ENCODE data around the gene POLR3G. TPM values are rescaled to one million over a fixed set of nuclear protein-coding genes. Genes with fewer than 3 reads are reported as not detected.

POLR3G gene
- total and polyA plus RNA-seq, 2 donors from 2014 or later: 1.0 to 1.5 TPM

GRCh38 chr5:90438100-90438499, 36.6 kb upstream of the POLR3G start:
- intact Hi-C loops (cut with DNase I): no loop called here
- FAIRE-seq (no peak), DNase-seq (no peak)
- no peak overlapping the region for H3K9ac ChIP-seq (ENCODE audit: low read length in 3 of 3)
- TF ChIP-seq CTCF (IDR thresholded peaks at IDR 0.05; ENCODE audit: borderline replicate concordance, extremely low read depth, insufficient read depth): no peak
- H3K9me3 ChIP-seq (ENCODE audit: control insufficient read depth in 2 of 3, insufficient read depth in 1 of 3, low read length in 3 of 3): no peaks in the 10 kb centered on the region
- no peak overlapping the region for H3K4me3 ChIP-seq (ENCODE audit: low read length in 3 of 3)
- no peaks in the 10 kb centered on the region for H3K36me3 ChIP-seq (ENCODE audit: control insufficient read depth in 2 of 3, insufficient read depth in 3 of 3, low read length in 3 of 3)
- no peak overlapping the region for H3K27ac ChIP-seq (ENCODE audit: low read depth in 2 of 2, low read length in 2 of 2)
- no peaks in the 10 kb centered on the region for H3K4me1 ChIP-seq (ENCODE audit: control insufficient read depth in 2 of 3, insufficient read depth in 2 of 3, low read depth in 1 of 3, low read length in 3 of 3)
- H3K27me3 ChIP-seq (ENCODE audit: control insufficient read depth, insufficient read depth, low read length): no peaks in the 10 kb centered on the region

GRCh38 chr5:90440644-90441043, 34.0 kb upstream of the POLR3G start:
- Histone ChIP-seq H3K27me3 (ENCODE audit: control insufficient read depth, insufficient read depth, low read length) (no peaks in the 10 kb centered on the region), H3K36me3 (ENCODE audit: control insufficient read depth in 2 of 3, insufficient read depth in 3 of 3, low read length in 3 of 3) (no peaks in the 10 kb centered on the region), H3K4me1 (ENCODE audit: control insufficient read depth in 2 of 3, insufficient read depth in 2 of 3, low read depth in 1 of 3, low read length in 3 of 3) (no peaks in the 10 kb centered on the region), H3K27ac (ENCODE audit: low read depth in 2 of 2, low read length in 2 of 2) (no peak overlapping the region), H3K9me3 (ENCODE audit: control insufficient read depth in 2 of 3, insufficient read depth in 1 of 3, low read length in 3 of 3) (no peaks in the 10 kb centered on the region), H3K4me3 (ENCODE audit: low read length in 3 of 3) (no peak overlapping the region), H3K9ac (ENCODE audit: low read length in 3 of 3) (no peak overlapping the region)
- DNase-seq: no peak
- intact Hi-C loops (cut with DNase I): no loop called here
- TF ChIP-seq CTCF (IDR thresholded peaks at IDR 0.05; ENCODE audit: borderline replicate concordance, extremely low read depth, insufficient read depth): no peak
- no peak for FAIRE-seq

DNA sequence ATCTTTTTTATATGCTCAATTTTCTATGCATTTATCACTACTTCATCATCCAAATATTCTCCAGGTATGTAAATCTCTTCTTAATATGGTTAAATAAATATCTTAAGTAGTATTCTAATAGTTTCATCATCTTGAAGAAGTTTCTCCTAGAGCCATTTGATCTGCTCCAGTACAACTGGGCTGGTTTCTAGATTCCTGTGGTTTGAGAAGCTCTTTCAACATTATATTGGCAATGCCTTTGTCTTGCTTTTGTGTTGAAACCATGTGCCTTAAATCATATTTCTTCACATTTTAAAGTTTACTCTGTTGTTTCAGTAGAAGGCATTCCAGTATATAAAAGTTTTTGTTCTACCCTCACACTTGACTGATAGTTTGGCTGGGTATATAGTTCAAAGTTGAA, 27.7 kb upstream of the POLR3G start:
- Histone ChIP-seq H3K4me1 (ENCODE audit: control insufficient read depth in 2 of 3, insufficient read depth in 2 of 3, low read depth in 1 of 3, low read length in 3 of 3) (no peaks in the 10 kb centered on the region), H3K9me3 (ENCODE audit: control insufficient read depth in 2 of 3, insufficient read depth in 1 of 3, low read length in 3 of 3) (no peaks in the 10 kb centered on the region), H3K9ac (ENCODE audit: low read length in 3 of 3) (no peak overlapping the region), H3K4me3 (ENCODE audit: low read length in 3 of 3) (no peak overlapping the region), H3K36me3 (ENCODE audit: control insufficient read depth in 2 of 3, insufficient read depth in 3 of 3, low read length in 3 of 3) (no peaks in the 10 kb centered on the region), H3K27ac (ENCODE audit: low read depth in 2 of 2, low read length in 2 of 2) (no peak overlapping the region), H3K27me3 (ENCODE audit: control insufficient read depth, insufficient read depth, low read length) (no peaks in the 10 kb centered on the region)
- intact Hi-C loops (cut with DNase I): no loop called here
- no peak for FAIRE-seq
- no peak for TF ChIP-seq CTCF (IDR thresholded peaks at IDR 0.05; ENCODE audit: borderline replicate concordance, extremely low read depth, insufficient read depth)
- no peak for DNase-seq

DNA sequence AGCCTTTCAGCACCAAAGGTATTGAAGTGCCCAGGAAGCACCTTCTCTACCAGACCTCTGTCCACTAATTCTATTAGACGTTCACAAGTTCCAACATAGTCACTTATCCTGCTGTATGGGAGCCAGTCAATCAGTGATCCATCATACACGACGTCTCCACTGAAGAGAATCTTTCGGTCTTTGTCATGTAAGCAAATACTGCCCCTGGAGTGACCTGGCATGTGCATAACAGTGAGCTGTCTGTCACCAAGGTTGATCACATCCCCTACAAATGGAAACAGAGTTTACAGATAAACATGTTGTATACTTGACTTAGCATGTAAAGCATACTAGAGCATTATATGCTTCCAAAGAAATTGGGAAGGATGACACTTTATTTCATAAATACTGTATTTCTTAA, 13.4 kb upstream of the POLR3G start:
- intact Hi-C loops (cut with DNase I): no loop called here
- Histone ChIP-seq H3K27me3 (ENCODE audit: control insufficient read depth, insufficient read depth, low read length) (no peaks in the 10 kb centered on the region), H3K4me1 (ENCODE audit: control insufficient read depth in 2 of 3, insufficient read depth in 2 of 3, low read depth in 1 of 3, low read length in 3 of 3) (no peaks in the 10 kb centered on the region), H3K27ac (ENCODE audit: low read depth in 2 of 2, low read length in 2 of 2) (no peak overlapping the region), H3K9me3 (ENCODE audit: control insufficient read depth in 2 of 3, insufficient read depth in 1 of 3, low read length in 3 of 3) (no peaks in the 10 kb centered on the region), H3K9ac (ENCODE audit: low read length in 3 of 3) (no peak overlapping the region), H3K36me3 (ENCODE audit: control insufficient read depth in 2 of 3, insufficient read depth in 3 of 3, low read length in 3 of 3) (no peaks in the 10 kb centered on the region), H3K4me3 (ENCODE audit: low read length in 3 of 3) (no peak overlapping the region)
- FAIRE-seq (no peak), DNase-seq (no peak)
- no peak for TF ChIP-seq CTCF (IDR thresholded peaks at IDR 0.05; ENCODE audit: borderline replicate concordance, extremely low read depth, insufficient read depth)

Measured in kidney (tissue), 14 donors.